ENCODE data around the gene FAM200C. TPM values are rescaled to one million over a fixed set of nuclear protein-coding genes. Genes with fewer than 3 reads are reported as not detected.

Gene FAM200C
- total RNA-seq, 1 experiment from 2014 or later = 7.7 TPM

GRCh38 chr5:160427607-160428006 is 27.8 kb upstream of the FAM200C start:
- in situ Hi-C loops (cut with HindIII; ENCODE audit: low pct_unique_long_range_greater_than_20kb, low sequenced_read_pairs) = no loop called here
- DNase-seq (ENCODE audit: low read depth, low spot score) = no peak

DNA sequence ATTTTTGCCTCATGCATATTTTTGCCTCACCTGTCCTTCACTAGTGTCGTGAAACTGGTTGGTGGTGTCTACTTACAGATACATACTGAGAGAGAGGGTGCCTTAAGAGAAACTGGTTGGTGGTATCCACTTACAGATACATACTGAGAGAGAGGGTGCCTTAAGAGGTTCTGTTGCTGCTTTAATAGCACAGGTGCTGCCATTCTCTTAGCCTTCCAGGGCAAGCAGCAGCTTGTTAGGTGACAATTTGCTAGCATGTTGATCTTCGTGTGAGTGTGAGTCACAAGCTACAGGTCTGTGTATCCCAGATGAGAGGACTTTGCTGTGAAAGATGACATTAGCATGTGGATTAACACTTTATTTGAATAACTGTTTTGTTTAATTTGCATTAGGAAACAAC is 23.2 kb upstream of the FAM200C start:
- no peak for DNase-seq (ENCODE audit: low read depth, low spot score)
- in situ Hi-C loops (cut with HindIII; ENCODE audit: low pct_unique_long_range_greater_than_20kb, low sequenced_read_pairs) = no loop called here

DNA sequence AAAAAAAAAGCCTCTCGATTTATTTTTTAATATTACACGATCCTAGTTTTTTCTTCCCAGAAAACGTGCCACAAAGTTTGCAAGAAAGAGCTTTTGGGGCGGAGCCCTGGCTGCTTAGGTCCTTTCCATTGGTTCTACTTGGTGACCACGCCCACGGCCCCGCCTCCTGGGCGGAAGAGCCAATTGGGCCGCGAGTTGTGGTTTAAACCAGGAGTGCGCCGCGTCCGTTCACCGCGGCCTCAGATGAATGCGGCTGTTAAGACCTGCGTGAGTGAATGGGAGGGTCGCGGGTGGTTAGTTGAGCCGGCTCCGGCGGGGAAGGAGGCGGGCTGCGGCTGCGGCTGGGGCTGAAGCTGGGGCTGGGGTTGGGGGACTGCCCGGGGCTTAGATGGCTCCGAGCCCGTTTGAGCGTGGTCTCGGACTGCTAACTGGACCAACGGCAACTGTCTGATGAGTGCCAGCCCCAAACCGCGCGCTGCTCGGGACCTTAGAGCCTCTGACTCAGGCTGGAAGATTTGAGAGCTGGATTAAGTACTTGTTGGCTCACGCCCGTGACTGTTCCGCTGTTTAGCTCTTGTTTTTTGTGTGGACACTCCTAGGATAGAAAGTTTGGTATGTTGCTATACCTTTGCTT is 21.9 kb upstream of the FAM200C start, which contains the start of gene PTTG1:
PTTG1 (plus strand) TSS at position 231 of the 634 bp plus-strand sequence. CDS start 458 bp downstream, outside the sequence.
- in situ Hi-C loops (cut with HindIII; ENCODE audit: low pct_unique_long_range_greater_than_20kb, low sequenced_read_pairs) = no loop called here

DNA sequence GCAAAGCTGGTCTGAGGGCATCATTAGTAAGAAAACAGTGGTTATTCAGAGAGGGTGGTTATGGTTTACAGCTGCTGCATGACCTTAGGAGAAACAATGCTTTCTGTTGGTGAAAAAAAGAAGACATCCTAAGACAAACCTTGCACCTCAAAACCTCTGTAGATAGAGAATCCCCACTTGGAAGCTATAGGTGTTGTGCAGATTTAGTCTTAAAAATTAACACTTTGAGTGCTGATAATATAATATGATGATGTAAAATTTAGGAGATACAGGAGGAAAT is 20.4 kb upstream of the FAM200C start:
- no peak for DNase-seq (ENCODE audit: low read depth, low spot score)
- in situ Hi-C loops (cut with HindIII; ENCODE audit: low pct_unique_long_range_greater_than_20kb, low sequenced_read_pairs) = no loop called here

More for the DNA sequence above, 21.9 kb upstream of the FAM200C start, which contains the start of gene PTTG1:
- DNase-seq (ENCODE audit: low read depth, low spot score) = peak; percentile 94

- in situ Hi-C loops (cut with HindIII; ENCODE audit: low pct_unique_long_range_greater_than_20kb, low sequenced_read_pairs) = no loop called here
- DNase-seq (ENCODE audit: low read depth, low spot score) = peak; percentile 15
These were observed 19.8 kb upstream of the FAM200C start for GRCh38 chr5:160419458-160420330.

- in situ Hi-C loops (cut with HindIII; ENCODE audit: low pct_unique_long_range_greater_than_20kb, low sequenced_read_pairs) = no loop called here
- peak; percentile 93 for DNase-seq (ENCODE audit: low read depth, low spot score)
These were observed 19.0 kb upstream of the FAM200C start, which contains the start of gene SLU7 for GRCh38 chr5:160418561-160419457. TSS of gene SLU7 (minus strand) at chr5:160419081. CDS start at chr5:160415294, 3,787 bp downstream.

- no peak for DNase-seq (ENCODE audit: low read depth, low spot score)
- in situ Hi-C loops (cut with HindIII; ENCODE audit: low pct_unique_long_range_greater_than_20kb, low sequenced_read_pairs) = no loop called here
These were observed 1.0 kb downstream of the FAM200C start for GRCh38 chr5:160398806-160399205.

DNA sequence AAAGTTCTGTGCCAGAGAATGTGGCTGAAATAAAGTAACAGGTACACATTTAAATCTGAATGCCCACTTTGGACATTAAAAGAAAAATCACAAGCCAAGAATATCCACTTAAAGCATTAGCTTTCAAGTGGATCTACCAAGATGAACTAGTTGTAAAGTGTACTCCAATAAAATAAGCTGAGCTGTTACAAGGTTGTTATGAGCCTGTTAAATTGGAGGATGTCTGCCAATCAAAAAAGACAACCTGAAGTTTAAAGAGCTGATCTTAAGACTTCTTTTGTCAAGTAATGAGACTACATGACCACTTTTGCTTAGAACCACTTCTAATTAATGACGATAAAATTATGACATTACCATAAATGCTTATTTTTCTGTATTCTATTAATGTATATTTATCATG is 2.4 kb downstream of the FAM200C start:
- in situ Hi-C loops (cut with HindIII; ENCODE audit: low pct_unique_long_range_greater_than_20kb, low sequenced_read_pairs) = no loop called here
- no peak for DNase-seq (ENCODE audit: low read depth, low spot score)

GRCh38 chr5:160395111-160395510 is 4.7 kb downstream of the FAM200C start:
- in situ Hi-C loops (cut with HindIII; ENCODE audit: low pct_unique_long_range_greater_than_20kb, low sequenced_read_pairs) = no loop called here
- DNase-seq (ENCODE audit: low read depth, low spot score) = peak; percentile 4

- in situ Hi-C loops (cut with HindIII; ENCODE audit: low pct_unique_long_range_greater_than_20kb, low sequenced_read_pairs) = no loop called here
- peak; percentile 52 for DNase-seq (ENCODE audit: low read depth, low spot score)
These were observed 8.8 kb downstream of the FAM200C start for GRCh38 chr5:160390787-160391696.

GRCh38 chr5:160387445-160387844 is 12.4 kb downstream of the FAM200C start:
- in situ Hi-C loops (cut with HindIII; ENCODE audit: low pct_unique_long_range_greater_than_20kb, low sequenced_read_pairs) = no loop called here
- no peak for DNase-seq (ENCODE audit: low read depth, low spot score)

- no peak for DNase-seq (ENCODE audit: low read depth, low spot score)
- in situ Hi-C loops (cut with HindIII; ENCODE audit: low pct_unique_long_range_greater_than_20kb, low sequenced_read_pairs) = no loop called here
These were observed 14.4 kb downstream of the FAM200C start for GRCh38 chr5:160385496-160385895.

GRCh38 chr5:160384681-160385080 is 15.2 kb downstream of the FAM200C start:
- in situ Hi-C loops (cut with HindIII; ENCODE audit: low pct_unique_long_range_greater_than_20kb, low sequenced_read_pairs) = no loop called here

DNA sequence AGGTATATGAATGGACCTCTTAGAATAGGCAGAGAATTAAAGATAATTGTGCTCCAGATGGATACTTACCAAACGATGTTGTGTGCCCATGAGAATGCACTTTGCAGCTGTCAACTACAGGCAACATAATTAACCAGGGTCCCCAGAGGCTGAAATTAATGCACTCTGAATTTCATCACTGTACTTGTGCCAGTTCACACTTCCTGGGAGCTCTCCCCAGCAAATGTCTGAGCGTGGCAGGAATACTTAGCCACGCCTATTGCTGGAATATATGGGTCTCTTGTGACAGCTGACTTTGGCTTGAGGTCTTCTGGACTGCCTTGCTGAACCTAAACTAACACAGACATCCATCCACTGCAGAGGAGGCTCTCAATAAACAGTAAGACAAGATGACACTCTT is 17.5 kb downstream of the FAM200C start:
- DNase-seq (ENCODE audit: low read depth, low spot score) = no peak
- in situ Hi-C loops (cut with HindIII; ENCODE audit: low pct_unique_long_range_greater_than_20kb, low sequenced_read_pairs) = no loop called here

More at GRCh38 chr5:160384681-160385080, 15.2 kb downstream of the FAM200C start:
- no peak for DNase-seq (ENCODE audit: low read depth, low spot score)

- in situ Hi-C loops (cut with HindIII; ENCODE audit: low pct_unique_long_range_greater_than_20kb, low sequenced_read_pairs) = no loop called here
- DNase-seq (ENCODE audit: low read depth, low spot score) = no peak
These were observed 19.8 kb downstream of the FAM200C start for GRCh38 chr5:160380041-160380440.

DNA sequence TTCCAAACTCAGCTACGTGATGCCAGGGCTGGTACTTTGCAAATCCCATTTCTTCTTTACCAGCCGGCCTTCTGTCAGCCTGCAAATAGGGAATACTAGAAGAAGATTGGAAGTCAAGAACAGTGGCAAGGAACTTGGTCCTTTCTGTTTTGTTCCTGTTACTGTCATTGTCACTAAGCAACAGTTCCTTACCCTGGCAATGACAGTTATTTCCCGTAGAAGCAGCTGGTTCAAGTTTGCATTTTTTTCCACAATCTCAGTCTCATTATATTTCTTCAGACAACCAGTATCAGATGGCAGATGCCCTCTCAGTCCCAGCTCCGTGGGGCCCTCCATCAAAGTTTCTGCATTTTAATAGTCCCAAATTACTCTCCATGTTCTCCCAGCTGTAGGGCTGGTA is 20.3 kb downstream of the FAM200C start:
- DNase-seq (ENCODE audit: low read depth, low spot score) = no peak
- in situ Hi-C loops (cut with HindIII; ENCODE audit: low pct_unique_long_range_greater_than_20kb, low sequenced_read_pairs) = no loop called here

DNA sequence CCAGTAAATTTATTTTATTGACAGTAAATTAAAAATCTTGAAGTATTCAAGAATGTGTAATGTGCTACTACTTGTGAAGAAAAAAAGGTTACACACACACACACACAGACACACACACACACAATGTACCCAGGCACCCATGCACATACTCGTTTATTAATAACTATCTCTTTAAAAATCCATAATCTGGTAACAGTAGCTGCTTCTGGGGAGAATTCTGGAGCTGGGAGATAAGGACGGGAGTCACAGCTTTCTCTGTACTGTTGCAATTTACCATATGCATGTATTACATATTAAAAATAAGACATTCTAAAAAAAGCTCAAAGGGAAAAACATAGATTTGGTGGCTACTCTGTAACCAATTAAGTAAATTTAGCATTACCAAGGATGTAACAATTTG is 21.5 kb downstream of the FAM200C start:
- DNase-seq (ENCODE audit: low read depth, low spot score) = no peak
- in situ Hi-C loops (cut with HindIII; ENCODE audit: low pct_unique_long_range_greater_than_20kb, low sequenced_read_pairs) = no loop called here
